Endothelial cell of umbilical vein (primary cell): ENCODE data around the gene FUT2. TPM values are rescaled to one million over a fixed set of nuclear protein-coding genes. Genes with fewer than 3 reads are reported as not detected.

Experiments used
- BruUV-seq: library from RNA; stranded (reverse); fragments of 400-500 nt; replicated peaks from 2 replicates; lab custom pipeline; 2021; lab: Mats Ljungman, UMichigan
- CTCF ChIA-PET: fragments of 300-600, 350-600 bp; sonication (Branson Sonifier 250); formaldehyde crosslinking; loops from one replicate; lab custom pipeline; 2021; ENCODE audit warnings: antibody characterized with exemption, inconsistent platforms; lab: Charles Lee
- POLR2A ChIA-PET: fragments of 300-600, 350-600 bp; sonication (Branson Sonifier 250); formaldehyde crosslinking; loops from one replicate; lab custom pipeline; 2021; ENCODE audit warnings: antibody characterized with exemption, inconsistent platforms; lab: Charles Lee
- DNase-seq: peaks from one replicate; pipeline ENCODE4 v3.0.0-alpha.2; 2011; ENCODE audit warnings: low read depth, low spot score
- FAIRE-seq: peaks from 2 replicates; lab custom pipeline; 2011; peaks lifted over from hg19 to GRCh38; lab: Jason Lieb, UNC
- H2AFZ ChIP-seq: 2 replicates; pipeline ENCODE4 v1.6.0; 2012; ENCODE audit warnings: low read depth, low read length, control low read depth, inconsistent platforms
- H3K27ac ChIP-seq: 2 replicates; pipeline ENCODE4 v1.5.1; 2011; ENCODE audit warnings: low read depth, mild to moderate bottlenecking, control low read depth, low read length, moderate library complexity; ENCODE audit not compliant: insufficient read depth
- H3K27me3 ChIP-seq, 2 experiments: 2 replicates each; pipeline versions ENCODE4 v1.6.0 to v1.6.1; 2011; ENCODE audit warnings: low read length in 2 of 2, mixed read lengths in 1 of 2; ENCODE audit not compliant: control insufficient read depth in 2 of 2, insufficient read depth in 2 of 2
- H3K36me3 ChIP-seq, 2 experiments: 2 replicates in 1 of 2; 3 replicates in 1 of 2; pipeline ENCODE4 v1.5.1; 2011; ENCODE audit warnings: low read length in 2 of 2, mild to moderate bottlenecking in 1 of 2, moderate library complexity in 1 of 2; ENCODE audit not compliant: control insufficient read depth in 2 of 2, insufficient read depth in 2 of 2; ENCODE audit errors: extremely low read depth in 1 of 2
- H3K4me1 ChIP-seq: 3 replicates; pipeline ENCODE4 v1.5.1; 2011; ENCODE audit warnings: mild to moderate bottlenecking, low read length; ENCODE audit not compliant: control insufficient read depth, insufficient read depth; ENCODE audit errors: extremely low read depth
- H3K4me2 ChIP-seq: 2 replicates; pipeline ENCODE4 v1.6.1; 2011; ENCODE audit warnings: low read length, control low read depth, mixed read lengths; ENCODE audit not compliant: insufficient read depth
- H3K4me3 ChIP-seq, 3 experiments: fragments of 200-600 bp in 1 of 3; sonication (generic), shearing (Covaris generic) in 1 of 3; replicated peaks in 1 of 3; 2 replicates each; pipeline ENCODE4 v1.5.1; 2011 to 2016; ENCODE audit warnings: control low read depth in 3 of 3, low read length in 3 of 3, mild to moderate bottlenecking in 2 of 3, inconsistent platforms in 1 of 3, low read depth in 1 of 3, moderate library complexity in 1 of 3; ENCODE audit not compliant: insufficient read depth in 1 of 3
- H3K79me2 ChIP-seq: 2 replicates; pipeline ENCODE4 v1.6.0; 2012; ENCODE audit warnings: low read length, inconsistent platforms; ENCODE audit not compliant: control insufficient read depth, insufficient read depth
- H3K9ac ChIP-seq: replicated peaks from 2 replicates; pipeline ENCODE3; 2011; ENCODE audit warnings: low read length, control low read depth; ENCODE audit not compliant: insufficient read depth; ENCODE audit errors: extremely low read depth
- H3K9me1 ChIP-seq: replicated peaks from 3 replicates; pipeline ENCODE4 v1.6.0; 2011; ENCODE audit warnings: mild to moderate bottlenecking, low read length; ENCODE audit not compliant: control insufficient read depth, insufficient read depth; ENCODE audit errors: extremely low read depth
- H3K9me3 ChIP-seq: replicated peaks from 2 replicates; pipeline ENCODE4 v1.5.1; 2012; ENCODE audit warnings: low read length, inconsistent platforms; ENCODE audit not compliant: control insufficient read depth, insufficient read depth
- H4K20me1 ChIP-seq: replicated peaks from 2 replicates; pipeline ENCODE3; 2011; ENCODE audit warnings: mild to moderate bottlenecking, low read length; ENCODE audit not compliant: control insufficient read depth, insufficient read depth; ENCODE audit errors: extremely low read depth
- EZH2 ChIP-seq: IDR thresholded peaks from 2 replicates; pipeline ENCODE4 v1.6.1; 2012; ENCODE audit warnings: borderline replicate concordance, low read depth, mild to moderate bottlenecking, moderate library complexity, low read length, inconsistent platforms; ENCODE audit not compliant: severe bottlenecking
- GATA2 ChIP-seq: IDR thresholded peaks from 2 replicates; pipeline ENCODE4 v1.7.0; 2011; ENCODE audit warnings: low read depth, mild to moderate bottlenecking, moderate library complexity, mixed read lengths, low read length; ENCODE audit not compliant: insufficient read length, insufficient read depth
- JUN ChIP-seq: IDR thresholded peaks from 2 replicates; pipeline ENCODE4 v1.6.1; 2011; ENCODE audit warnings: borderline replicate concordance, low read depth; ENCODE audit not compliant: insufficient read length, insufficient read depth
- MYC ChIP-seq: IDR thresholded peaks from one replicate; pipeline ENCODE4 v1.6.1; 2011; ENCODE audit warnings: mild to moderate bottlenecking, low read depth, low read length
- dilution Hi-C: fragments of 300-500 bp; cut with MboI; formaldehyde crosslinking; loops from one replicate; pipeline ENCODE4 v1.15.0; 2019; ENCODE audit warnings: low sequenced_read_pairs; ENCODE audit not compliant: extremely low pct_ligation_motif_present
- intact Hi-C: fragments of 100-400 bp; cut with micrococcal nuclease; formaldehyde crosslinking; loops from one replicate; pipeline ENCODE4 v1.10.0; 2022
- polyA plus RNA-seq, 4 experiments: library from polyadenylated mRNA; depleted of rRNA in 3 of 4; stranded (reverse) in 3 of 4; unstranded in 1 of 4; fragments of >200 nt; gene quantifications; 2 replicates each; pipeline versions ENCODE4 v1.2.1 to v1.2.3, GENCODE V29; 2011 to 2012; ENCODE audit warnings: missing spikeins in 1 of 4
- total RNA-seq: library from RNA; stranded (reverse); gene quantifications from 2 replicates; pipeline ENCODE4 v1.2.3, GENCODE V29; 2021
- TF ChIP-seq, protein P1 (sequence below), 2 donors: IDR thresholded peaks; 1 replicate in 1 of 2; 2 replicates in 1 of 2; pipeline ENCODE4 v1.5.1; 2011; ENCODE audit warnings: low read length in 2 of 2, mild to moderate bottlenecking in 2 of 2, moderate library complexity in 2 of 2, control low read depth in 1 of 2, inconsistent platforms in 1 of 2, low read depth in 1 of 2; ENCODE audit not compliant: insufficient read depth in 1 of 2; ENCODE audit errors: extremely low read depth in 1 of 2
- TF ChIP-seq, protein P2 (sequence below): IDR thresholded peaks from 2 replicates; pipeline ENCODE4 v1.6.1; 2011; ENCODE audit not compliant: insufficient read depth, insufficient read length

The FUT2 gene
- total and polyA plus RNA-seq, 2 donors (not counting 3 experiments of a cell fraction or from before 2014, with no cell fraction given), result not detected

DNA sequence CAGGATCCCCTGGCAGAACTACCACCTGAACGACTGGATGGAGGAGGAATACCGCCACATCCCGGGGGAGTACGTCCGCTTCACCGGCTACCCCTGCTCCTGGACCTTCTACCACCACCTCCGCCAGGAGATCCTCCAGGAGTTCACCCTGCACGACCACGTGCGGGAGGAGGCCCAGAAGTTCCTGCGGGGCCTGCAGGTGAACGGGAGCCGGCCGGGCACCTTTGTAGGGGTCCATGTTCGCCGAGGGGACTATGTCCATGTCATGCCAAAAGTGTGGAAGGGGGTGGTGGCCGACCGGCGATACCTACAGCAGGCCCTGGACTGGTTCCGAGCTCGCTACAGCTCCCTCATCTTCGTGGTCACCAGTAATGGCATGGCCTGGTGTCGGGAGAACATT is 7.5 kb downstream of the FUT2 start:
- dilution Hi-C loops, result no loop called here
- no peak for DNase-seq
- Histone ChIP-seq H3K27me3 (no peaks in the 10 kb centered on the region), H3K4me2 (no peak overlapping the region), H4K20me1 (no peaks in the 10 kb centered on the region), H3K4me1 (no peaks in the 10 kb centered on the region), H3K9me3 (no peaks in the 10 kb centered on the region), H3K9me1 (no peaks in the 10 kb centered on the region), H2AFZ (no peak overlapping the region), H3K9ac (no peak overlapping the region), H3K27ac (no peak overlapping the region), H3K79me2 (no peaks in the 10 kb centered on the region), H3K4me3 (no peak overlapping the region), H3K36me3 (no peaks in the 10 kb centered on the region)
- BruUV-seq, result no TSS peak
- FAIRE-seq, result no peak
- ChIA-PET POLR2A (no interaction called here), CTCF (no interaction called here)
- TF ChIP-seq, protein P1, sequence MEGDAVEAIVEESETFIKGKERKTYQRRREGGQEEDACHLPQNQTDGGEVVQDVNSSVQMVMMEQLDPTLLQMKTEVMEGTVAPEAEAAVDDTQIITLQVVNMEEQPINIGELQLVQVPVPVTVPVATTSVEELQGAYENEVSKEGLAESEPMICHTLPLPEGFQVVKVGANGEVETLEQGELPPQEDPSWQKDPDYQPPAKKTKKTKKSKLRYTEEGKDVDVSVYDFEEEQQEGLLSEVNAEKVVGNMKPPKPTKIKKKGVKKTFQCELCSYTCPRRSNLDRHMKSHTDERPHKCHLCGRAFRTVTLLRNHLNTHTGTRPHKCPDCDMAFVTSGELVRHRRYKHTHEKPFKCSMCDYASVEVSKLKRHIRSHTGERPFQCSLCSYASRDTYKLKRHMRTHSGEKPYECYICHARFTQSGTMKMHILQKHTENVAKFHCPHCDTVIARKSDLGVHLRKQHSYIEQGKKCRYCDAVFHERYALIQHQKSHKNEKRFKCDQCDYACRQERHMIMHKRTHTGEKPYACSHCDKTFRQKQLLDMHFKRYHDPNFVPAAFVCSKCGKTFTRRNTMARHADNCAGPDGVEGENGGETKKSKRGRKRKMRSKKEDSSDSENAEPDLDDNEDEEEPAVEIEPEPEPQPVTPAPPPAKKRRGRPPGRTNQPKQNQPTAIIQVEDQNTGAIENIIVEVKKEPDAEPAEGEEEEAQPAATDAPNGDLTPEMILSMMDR (IDR thresholded peaks at IDR 0.05; ENCODE audit: extremely low read depth in 1 of 2, insufficient read depth in 1 of 2, low read depth in 1 of 2, low read length in 2 of 2), result no peak
- no peak for TF ChIP-seq MYC
- TF ChIP-seq EZH2, result no peak
- TF ChIP-seq JUN, result no peak
- TF ChIP-seq GATA2, result no peak
- TF ChIP-seq, protein P2, sequence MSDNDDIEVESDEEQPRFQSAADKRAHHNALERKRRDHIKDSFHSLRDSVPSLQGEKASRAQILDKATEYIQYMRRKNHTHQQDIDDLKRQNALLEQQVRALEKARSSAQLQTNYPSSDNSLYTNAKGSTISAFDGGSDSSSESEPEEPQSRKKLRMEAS, result no peak
- intact Hi-C loops, result no loop called here
